Upper lobe of left lung (tissue), 6 donors: ENCODE results near the gene FRY. TPM values are rescaled to one million over a fixed set of nuclear protein-coding genes. Genes with fewer than 3 reads are reported as not detected.

Experiments
- ATAC-seq, 2 donors: fragments of 200-7000 bp; cut with Tn5 transposase; one replicate each; pipeline ENCODE4 v1.9.1; 2022; ENCODE audit warnings: mild to moderate bottlenecking in 2 of 2, moderate library complexity in 2 of 2; ENCODE audit not compliant: low FRiP score in 2 of 2
- DNase-seq, 2 donors: peaks; one replicate each; pipeline ENCODE4 v3.0.0-alpha.2; 2019 to 2020
- H3K27ac ChIP-seq, 4 donors: fragments of 200-600 bp; sonication (generic); one replicate each; pipeline ENCODE4 v1.5.1; 2016 to 2019
- H3K27me3 ChIP-seq, 4 donors: fragments of 200-600 bp; sonication (generic); one replicate each; pipeline ENCODE4 v1.5.1; 2017 to 2019
- H3K36me3 ChIP-seq, 4 donors: fragments of 200-600 bp; sonication (generic); one replicate each; pipeline ENCODE4 v1.5.1; 2016 to 2019
- H3K4me1 ChIP-seq, 4 donors: fragments of 200-600 bp; sonication (generic); one replicate each; pipeline ENCODE4 v1.5.1; 2018 to 2019
- H3K4me3 ChIP-seq, 4 donors: fragments of 200-600 bp; sonication (generic); one replicate each; pipeline ENCODE4 v1.5.1; 2017 to 2019; ENCODE audit warnings: mild to moderate bottlenecking in 2 of 4, moderate library complexity in 1 of 4
- H3K9me3 ChIP-seq, 4 donors: fragments of 200-600 bp; sonication (generic); one replicate each; pipeline ENCODE4 v1.5.1; 2018 to 2019
- EP300 ChIP-seq, 4 donors: sonication (generic); formaldehyde crosslinking; IDR thresholded peaks; one replicate each; pipeline ENCODE4 v1.5.1; 2017; ENCODE audit warnings: antibody characterized with exemption in 4 of 4, control low read depth in 2 of 4
- POLR2A ChIP-seq, 4 donors: fragments of 450-650 bp; IDR thresholded peaks; one replicate each; pipeline ENCODE4 v1.5.1; 2016 to 2017; ENCODE audit warnings: antibody characterized with exemption in 4 of 4, mild to moderate bottlenecking in 2 of 4
- POLR2AphosphoS5 ChIP-seq, 2 donors: sonication (generic); formaldehyde crosslinking; IDR thresholded peaks; one replicate each; pipeline ENCODE4 v1.5.1; 2017; ENCODE audit warnings: antibody characterized with exemption in 2 of 2
- WGBS, 2 donors: methylation state at CpG; one replicate each; pipeline ENCODE4 v1.1.5; 2017 to 2018; 5-methylcytosine and 5-hydroxymethylcytosine counted together
- total RNA-seq, 6 donors: library from RNA; depleted of rRNA in 4 of 6; stranded (reverse); fragments of >200 nt in 4 of 6; gene quantifications; one replicate each; pipeline versions ENCODE4 v1.1.0 to v1.2.1, GENCODE V29; 2016 to 2021
- TF ChIP-seq, protein P1 (sequence below), 6 experiments: fragments of 450-650 bp in 4 of 6; fragments of 200-600 bp in 2 of 6; sonication (generic) in 2 of 6; IDR thresholded peaks; one replicate each; pipeline ENCODE4 v1.5.1; 2016 to 2019; ENCODE audit warnings: antibody characterized with exemption in 6 of 6
- donor health status: DM: no; HTN: no; CAD: no; lungs with moderate emphysema.
- donor health status: DM: no; HTN: yes; CAD: no; lungs with severe emphysema.

The FRY gene
- total RNA-seq, 6 donors from 2014 or later, result 58.3 to 88.9 (median 65.8) TPM

DNA sequence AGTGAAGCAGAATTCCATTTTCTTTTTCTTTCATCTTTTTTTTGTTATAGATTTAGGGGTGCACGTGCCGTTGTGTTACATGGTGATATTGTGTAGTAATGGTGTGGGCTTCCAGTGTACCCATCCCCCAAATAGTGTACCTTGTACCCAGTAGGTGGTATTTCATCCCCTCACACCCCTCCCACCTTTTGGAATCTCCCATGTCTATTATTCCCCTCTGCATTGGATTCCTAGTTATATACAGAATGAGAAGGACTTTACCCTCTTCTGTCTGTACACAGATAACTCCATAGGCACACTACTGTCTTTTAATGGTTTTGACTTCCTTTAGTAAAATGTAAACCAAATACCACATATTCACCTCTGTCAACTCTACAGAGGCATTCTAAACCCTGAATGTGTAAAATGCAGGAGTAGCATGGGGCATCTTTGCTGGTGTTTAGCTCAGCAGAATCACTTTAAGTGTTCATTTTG, 28.0 kb downstream of the FRY start:
- Histone ChIP-seq H3K4me3 (no peak overlapping the region), H3K27me3 (no peaks in the 10 kb centered on the region), H3K4me1 (no peaks in the 10 kb centered on the region), H3K9me3 (no peaks in the 10 kb centered on the region), H3K36me3 (no peaks in the 10 kb centered on the region), H3K27ac (no peak overlapping the region)
- 94 to 95% methylated on average over 2 of the region's 2 CpGs for WGBS, 2 donors
- DNase-seq (no peak), ATAC-seq (no peak)
- TF ChIP-seq, protein P1, sequence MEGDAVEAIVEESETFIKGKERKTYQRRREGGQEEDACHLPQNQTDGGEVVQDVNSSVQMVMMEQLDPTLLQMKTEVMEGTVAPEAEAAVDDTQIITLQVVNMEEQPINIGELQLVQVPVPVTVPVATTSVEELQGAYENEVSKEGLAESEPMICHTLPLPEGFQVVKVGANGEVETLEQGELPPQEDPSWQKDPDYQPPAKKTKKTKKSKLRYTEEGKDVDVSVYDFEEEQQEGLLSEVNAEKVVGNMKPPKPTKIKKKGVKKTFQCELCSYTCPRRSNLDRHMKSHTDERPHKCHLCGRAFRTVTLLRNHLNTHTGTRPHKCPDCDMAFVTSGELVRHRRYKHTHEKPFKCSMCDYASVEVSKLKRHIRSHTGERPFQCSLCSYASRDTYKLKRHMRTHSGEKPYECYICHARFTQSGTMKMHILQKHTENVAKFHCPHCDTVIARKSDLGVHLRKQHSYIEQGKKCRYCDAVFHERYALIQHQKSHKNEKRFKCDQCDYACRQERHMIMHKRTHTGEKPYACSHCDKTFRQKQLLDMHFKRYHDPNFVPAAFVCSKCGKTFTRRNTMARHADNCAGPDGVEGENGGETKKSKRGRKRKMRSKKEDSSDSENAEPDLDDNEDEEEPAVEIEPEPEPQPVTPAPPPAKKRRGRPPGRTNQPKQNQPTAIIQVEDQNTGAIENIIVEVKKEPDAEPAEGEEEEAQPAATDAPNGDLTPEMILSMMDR (IDR thresholded peaks at IDR 0.05), result no peak
- TF ChIP-seq POLR2AphosphoS5 (IDR thresholded peaks at IDR 0.05) (no peak), POLR2A (IDR thresholded peaks at IDR 0.05) (no peak), EP300 (IDR thresholded peaks at IDR 0.05) (no peak)

DNA sequence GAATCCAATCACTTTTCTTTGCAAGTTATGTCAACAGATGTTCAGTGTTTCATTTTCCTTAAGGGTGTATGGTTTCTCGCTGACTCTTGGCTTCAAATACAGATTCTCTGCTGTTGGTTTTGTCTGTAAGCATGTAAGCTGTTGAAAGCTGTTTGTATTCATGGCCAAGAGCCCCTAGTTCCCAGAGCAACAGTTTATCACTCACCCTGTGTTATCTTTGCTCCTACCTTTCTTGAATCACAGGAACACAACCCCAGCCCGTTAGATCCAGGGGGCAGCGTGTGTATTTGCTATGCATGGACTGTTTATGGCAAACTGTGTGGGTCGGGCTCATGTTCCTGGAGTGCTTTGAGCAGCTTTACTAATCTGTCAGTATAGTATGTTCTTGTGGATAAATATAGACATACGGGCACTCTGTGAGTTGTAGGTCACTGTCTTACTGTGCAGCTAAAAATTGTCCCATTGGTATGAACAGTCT, 28.9 kb downstream of the FRY start:
- 80 to 96% methylated on average over 5 of the region's 5 CpGs for WGBS, 2 donors
- ATAC-seq, result no peak
- H3K36me3 ChIP-seq, result no peaks in the 10 kb centered on the region
- no peaks in the 10 kb centered on the region for H3K27me3 ChIP-seq
- H3K4me3 ChIP-seq, result no peak overlapping the region
- TF ChIP-seq, protein P1 (IDR thresholded peaks at IDR 0.05), result no peak
- TF ChIP-seq POLR2AphosphoS5 (IDR thresholded peaks at IDR 0.05) (no peak), POLR2A (IDR thresholded peaks at IDR 0.05) (no peak), EP300 (IDR thresholded peaks at IDR 0.05) (no peak)
- H3K4me1 ChIP-seq, result no peaks in the 10 kb centered on the region
- no peaks in the 10 kb centered on the region for H3K9me3 ChIP-seq
- no peak for DNase-seq
- H3K27ac ChIP-seq, result no peak overlapping the region

DNA sequence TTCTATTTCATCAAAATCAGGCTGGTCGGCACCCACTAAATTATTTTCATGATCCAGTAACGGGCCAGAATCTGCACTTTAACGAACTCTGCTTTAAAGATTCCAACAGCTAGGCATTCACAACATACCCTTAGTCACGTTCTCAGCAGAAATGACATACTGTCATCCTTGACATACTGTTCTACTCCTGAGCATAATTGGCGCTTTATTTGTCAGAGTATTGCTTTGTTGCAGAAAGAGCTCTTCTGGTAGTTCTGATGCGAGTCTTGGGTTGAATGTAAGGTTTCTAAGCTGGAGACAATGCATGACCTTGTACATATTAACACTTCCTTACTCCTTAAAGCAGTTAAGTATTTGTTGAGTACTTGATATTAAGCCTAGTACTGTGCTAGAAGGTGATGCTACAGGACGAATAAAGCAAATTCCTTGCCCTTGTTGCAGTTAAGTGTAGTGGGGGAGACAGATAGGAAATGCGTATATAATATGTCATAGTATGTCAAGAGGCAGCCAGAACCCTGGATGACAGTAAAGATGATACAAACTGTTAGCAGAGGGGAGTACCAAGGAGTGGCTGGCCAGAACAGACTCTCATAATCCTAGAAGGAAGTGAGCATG, 32.2 kb downstream of the FRY start:
- Histone ChIP-seq H3K4me3 (no peak overlapping the region), H3K27ac (no peak overlapping the region), H3K27me3 (no peaks in the 10 kb centered on the region), H3K9me3 (no peaks in the 10 kb centered on the region), H3K36me3 (no peaks in the 10 kb centered on the region), H3K4me1 (no peaks in the 10 kb centered on the region)
- DNase-seq (no peak), ATAC-seq (no peak)
- TF ChIP-seq POLR2A (IDR thresholded peaks at IDR 0.05) (no peak), POLR2AphosphoS5 (IDR thresholded peaks at IDR 0.05) (no peak), EP300 (IDR thresholded peaks at IDR 0.05) (no peak)
- TF ChIP-seq, protein P1 (IDR thresholded peaks at IDR 0.05), result no peak
- WGBS, 2 donors, result 85 to 87% methylated on average over 8 of the region's 8 CpGs

DNA sequence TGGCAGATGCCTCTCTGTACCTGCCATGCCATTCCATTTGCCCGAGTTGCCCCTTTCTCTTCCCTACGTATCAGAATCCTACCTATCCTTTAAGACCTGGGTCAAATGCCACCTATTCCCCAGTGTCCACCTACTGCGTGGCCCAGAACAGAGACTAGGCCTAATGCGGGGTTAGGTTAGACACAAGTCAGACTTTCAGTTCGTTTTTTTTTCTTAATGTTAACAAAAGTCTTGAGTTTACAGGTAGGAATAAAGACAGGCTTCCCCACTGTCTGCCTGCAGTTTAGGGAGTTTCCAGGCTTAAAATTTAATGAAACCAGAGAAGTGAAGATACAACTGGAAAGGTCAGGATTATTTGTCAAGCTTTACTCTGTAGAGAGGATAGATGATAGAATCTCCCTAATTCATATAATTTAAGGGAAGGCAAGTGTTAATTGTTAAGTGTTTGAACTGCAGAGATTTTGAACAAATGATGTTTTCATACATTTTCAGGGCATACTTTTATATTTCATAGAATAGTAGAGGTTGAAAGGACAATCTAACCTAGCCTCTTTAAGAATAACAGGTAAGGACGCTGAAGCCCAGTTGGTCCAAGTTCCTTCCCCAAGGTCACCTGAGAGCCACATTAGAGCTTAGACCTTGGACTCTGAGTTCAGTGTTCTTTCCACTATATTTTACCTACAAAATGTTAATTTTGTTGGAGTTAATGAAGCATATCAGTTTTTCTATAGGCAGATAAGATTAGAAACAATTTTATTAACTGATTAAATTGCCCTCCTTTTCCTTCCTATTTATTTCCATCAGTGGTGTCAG, 35.8 kb downstream of the FRY start:
- H3K4me1 ChIP-seq, result no peaks in the 10 kb centered on the region
- ATAC-seq, result no peak
- H3K9me3 ChIP-seq, result no peaks in the 10 kb centered on the region
- no peaks in the 10 kb centered on the region for H3K27me3 ChIP-seq
- 94 to 95% methylated on average over 6 of the region's 6 CpGs for WGBS, 2 donors
- no peak overlapping the region for H3K27ac ChIP-seq
- TF ChIP-seq EP300 (IDR thresholded peaks at IDR 0.05) (no peak), POLR2AphosphoS5 (IDR thresholded peaks at IDR 0.05) (no peak), POLR2A (IDR thresholded peaks at IDR 0.05) (no peak)
- TF ChIP-seq, protein P1 (IDR thresholded peaks at IDR 0.05), result no peak
- DNase-seq, result no peak
- H3K36me3 ChIP-seq, result no peaks in the 10 kb centered on the region
- no peak overlapping the region for H3K4me3 ChIP-seq
